ENCODE results near the gene TPO. TPM values are rescaled to one million over a fixed set of nuclear protein-coding genes. Genes with fewer than 3 reads are reported as not detected.
A peak's percentile ranks its signal among the peaks of the same experiment; 100 is the strongest.
"Not testable (repeated sequence)": the region's sequence is repeated elsewhere in the genome, so short reads cannot be mapped to it uniquely, and the experiment has no call there.

Gene TPO
- total RNA-seq, 1 donor from 2014 or later, result 17.5 TPM

GRCh38 chr2:1581257-1581964 is 168.1 kb downstream of the TPO start:
- not testable (repeated sequence) for DNase-seq (ENCODE audit: low spot score)

GRCh38 chr2:1581965-1582625 is 168.8 kb downstream of the TPO start:
- DNase-seq (ENCODE audit: low spot score), result no peak

GRCh38 chr2:1582891-1583341 is 169.7 kb downstream of the TPO start:
- DNase-seq (ENCODE audit: low spot score), result no peak

- DNase-seq (ENCODE audit: low spot score), result peak; percentile 76
Observed at GRCh38 chr2:1584051-1584531, 170.8 kb downstream of the TPO start.

DNA sequence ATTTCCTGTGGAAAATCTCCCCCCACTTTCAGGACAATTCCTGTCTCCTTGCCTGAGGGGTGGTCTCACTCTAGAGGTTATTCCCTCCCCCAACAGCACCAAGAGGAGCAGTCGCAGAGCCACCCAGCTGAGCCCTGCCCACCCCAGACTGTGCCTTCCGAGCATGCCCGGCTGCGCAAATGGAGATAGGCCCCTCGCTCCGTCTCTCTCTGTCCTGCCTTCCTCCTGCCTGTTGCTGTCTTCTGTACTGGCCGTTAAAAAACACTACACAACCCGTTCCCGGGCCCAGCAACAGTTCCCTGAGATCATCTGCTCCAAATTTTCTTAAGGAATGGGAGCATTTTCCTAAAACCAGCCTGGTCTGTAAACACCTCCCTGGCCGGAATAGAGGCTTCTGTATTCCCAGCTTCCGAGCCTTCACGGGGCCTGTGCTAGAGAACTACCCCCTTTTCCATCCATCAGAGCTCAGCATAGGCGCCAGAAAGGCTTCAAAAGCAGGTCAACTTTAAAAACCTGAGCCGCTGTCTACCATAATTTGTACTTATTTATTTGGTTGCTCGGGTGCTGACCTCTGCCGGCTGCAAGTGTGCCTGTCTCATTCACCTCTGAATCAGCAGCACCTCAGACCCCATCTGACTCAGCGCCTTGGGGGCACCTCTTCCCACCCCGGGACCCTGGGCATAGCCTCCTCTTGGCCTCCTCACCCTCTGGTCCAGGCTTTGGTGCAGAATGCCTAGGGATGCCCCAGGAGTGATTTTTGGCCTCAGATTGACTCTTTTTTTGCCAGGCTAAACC is 171.6 kb downstream of the TPO start:
- DNase-seq (ENCODE audit: low spot score), result peak; percentile 73

GRCh38 chr2:1585635-1586034 is 172.4 kb downstream of the TPO start:
- DNase-seq (ENCODE audit: low spot score), result peak; percentile 87

GRCh38 chr2:1586251-1586922 is 173.1 kb downstream of the TPO start:
- DNase-seq (ENCODE audit: low spot score), result peak; percentile 78

- peak; percentile 76 for DNase-seq (ENCODE audit: low spot score)
Observed at GRCh38 chr2:1586923-1587840, 173.9 kb downstream of the TPO start.

DNA sequence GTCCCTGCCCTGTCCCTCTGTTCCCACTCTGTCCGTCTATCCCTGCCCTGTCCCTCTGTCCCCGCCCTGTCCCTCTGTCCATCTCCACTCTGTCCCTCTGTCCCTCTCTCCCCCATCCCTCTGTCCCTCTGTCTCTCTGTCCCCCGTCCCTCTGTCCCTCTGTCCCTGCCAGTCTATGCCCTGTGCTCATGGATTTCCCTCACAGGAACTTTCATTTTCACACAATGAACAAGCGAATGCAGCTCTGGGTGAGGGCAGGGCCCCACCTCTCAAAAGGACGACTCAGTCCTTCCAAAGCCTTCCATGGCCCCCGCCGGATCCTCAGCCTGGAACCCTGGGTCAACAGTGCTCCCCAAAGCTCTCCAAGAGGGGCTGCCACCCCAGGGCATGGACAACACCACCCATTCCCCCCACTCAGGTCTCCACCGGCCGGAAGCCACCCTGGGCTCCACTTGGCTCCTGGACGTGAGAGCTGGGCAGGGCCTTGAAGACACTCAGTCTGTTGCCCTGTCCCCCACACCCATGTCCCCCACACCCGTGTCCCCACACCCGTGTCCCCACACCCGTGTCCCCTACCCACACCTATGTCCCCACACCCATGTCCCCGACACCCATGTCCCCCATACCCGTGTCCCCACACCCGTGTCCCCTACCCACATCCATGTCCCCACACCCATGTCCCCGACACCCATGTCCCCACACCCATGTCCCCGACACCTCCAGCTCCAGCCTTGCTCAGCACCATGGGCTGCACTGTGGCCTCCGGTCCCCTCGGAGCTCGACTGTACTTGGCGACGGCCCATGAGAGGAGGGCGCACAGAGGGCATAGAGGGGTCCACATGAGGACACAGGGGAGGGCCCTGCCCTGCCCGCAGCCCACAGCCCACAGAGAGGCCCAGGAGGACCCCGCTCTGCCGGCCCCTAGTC is 175.1 kb downstream of the TPO start:
- DNase-seq (ENCODE audit: low spot score), result peak; percentile 87

GRCh38 chr2:1588978-1589621 is 175.8 kb downstream of the TPO start:
- peak; percentile 86 for DNase-seq (ENCODE audit: low spot score)

DNA sequence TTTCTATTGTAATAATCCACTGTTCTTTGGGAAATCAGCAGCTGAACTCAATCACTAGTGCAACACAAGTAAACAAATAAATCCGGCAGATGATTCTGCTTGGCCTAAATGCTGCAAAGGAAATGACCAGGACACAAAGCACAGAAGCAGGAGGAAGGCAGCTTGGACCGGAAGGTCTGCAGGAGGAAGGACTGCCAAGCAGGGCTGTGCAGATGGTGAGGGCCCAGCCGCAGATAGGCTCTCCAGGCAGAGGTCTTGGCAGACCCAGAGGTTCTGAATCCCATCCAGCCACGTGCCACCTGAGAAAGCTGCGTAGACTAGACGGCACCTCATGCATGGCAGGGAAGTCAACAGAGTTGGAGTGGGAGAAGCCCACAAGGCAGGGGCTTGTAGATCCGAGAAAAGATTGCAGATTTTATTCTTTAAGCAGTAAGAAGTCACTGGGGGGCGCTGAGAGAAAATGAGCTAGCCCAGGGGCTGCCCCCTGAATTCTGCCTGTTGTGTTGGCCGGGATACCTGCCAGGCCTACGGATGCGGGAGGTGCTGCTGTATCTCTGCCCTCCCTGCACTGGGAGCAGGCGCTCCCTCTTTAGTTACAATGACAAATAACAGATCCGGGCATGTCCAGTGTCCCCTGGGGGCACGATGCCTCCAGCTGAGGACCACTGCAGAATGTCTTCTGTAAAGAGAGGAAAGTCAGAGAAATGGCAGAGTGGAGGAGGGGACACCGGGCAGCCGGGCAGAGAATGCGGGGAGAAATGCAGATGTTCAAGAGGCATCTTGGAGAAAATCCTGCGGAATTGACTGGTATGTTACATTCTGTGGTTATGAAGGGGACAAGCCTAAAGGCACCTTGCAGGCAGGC is 177.6 kb downstream of the TPO start:
- DNase-seq (ENCODE audit: low spot score), result peak; percentile 68

- DNase-seq (ENCODE audit: low spot score), result peak; percentile 79
Observed at GRCh38 chr2:1591461-1591770, 178.2 kb downstream of the TPO start.

All from mesenteric fat pad (tissue), 1 donor.